ENCODE data around the gene TRIM41. TPM values are rescaled to one million over a fixed set of nuclear protein-coding genes. Genes with fewer than 3 reads are reported as not detected.
"Not testable (repeated sequence)": the region's sequence is repeated elsewhere in the genome, so short reads cannot be mapped to it uniquely, and the experiment has no call there.

The TRIM41 gene
- polyA plus RNA-seq, 4 donors = 30.6 to 41.6 (median 36.5) TPM

- no peak for DNase-seq (ENCODE audit: low read depth in 4 of 4, low spot score in 2 of 4)
These were observed 58.2 kb downstream of the TRIM41 start for GRCh38 chr5:181281077-181281983.

GRCh38 chr5:181281984-181282316 lies 58.9 kb downstream of the TRIM41 start:
- no peak for DNase-seq (ENCODE audit: low read depth in 4 of 4, low spot score in 2 of 4)

- not testable (repeated sequence) for DNase-seq (ENCODE audit: low read depth in 4 of 4, low spot score in 2 of 4)
These were observed 59.3 kb downstream of the TRIM41 start for GRCh38 chr5:181282415-181282814.

GRCh38 chr5:181282874-181283273 lies 59.8 kb downstream of the TRIM41 start:
- no peak for DNase-seq (ENCODE audit: low read depth in 4 of 4, low spot score in 2 of 4)

- no peak for DNase-seq (ENCODE audit: low read depth in 4 of 4, low spot score in 2 of 4)
These were observed 60.3 kb downstream of the TRIM41 start for GRCh38 chr5:181283347-181283746.

- not testable (repeated sequence) for DNase-seq (ENCODE audit: low read depth in 4 of 4, low spot score in 2 of 4)
These were observed 61.0 kb downstream of the TRIM41 start for GRCh38 chr5:181283841-181284755.

Other genes starting within 250 kb of the TRIM41 start
- gene BTNL3, start 234.4 kb upstream of the TRIM41 start, polyA plus RNA-seq (ENCODE audit: insufficient read length in 4 of 4) = under 1 TPM in 3 of 4 donors, not detected in 1; 0.10 to 0.31 (median 0.13) TPM
- 10 to 100 TPM in 2 of 4 donors, 1 to 10 TPM in 2; 5.6 to 15.5 (median 8.2) TPM for gene BTNL9, start 183.0 kb upstream of the TRIM41 start, polyA plus RNA-seq (ENCODE audit: insufficient read length in 4 of 4)
- gene OR2V1, start 92.1 kb upstream of the TRIM41 start, polyA plus RNA-seq (ENCODE audit: insufficient read length in 4 of 4) = under 1 TPM in 1 of 4 donors, not detected in 3; 0.06 TPM
- gene OR2V2, start 75.7 kb upstream of the TRIM41 start, polyA plus RNA-seq (ENCODE audit: insufficient read length in 4 of 4) = not detected
- under 1 TPM; 0.16 to 0.68 (median 0.25) TPM for gene TRIM7, start 18.1 kb upstream of the TRIM41 start, polyA plus RNA-seq (ENCODE audit: insufficient read length in 4 of 4)
- gene RACK1, start 20.6 kb downstream of the TRIM41 start, polyA plus RNA-seq (ENCODE audit: insufficient read length in 4 of 4) = 1,000 to 10,000 TPM; 2,538 to 2,825 (median 2,727) TPM
- gene TRIM52, start 37.9 kb downstream of the TRIM41 start, polyA plus RNA-seq (ENCODE audit: insufficient read length in 4 of 4) = 10 to 100 TPM; 17.4 to 52.7 (median 31.4) TPM
- under 1 TPM in 1 of 4 donors, not detected in 3; 0.21 TPM for gene OR4F3, start 144.0 kb downstream of the TRIM41 start, polyA plus RNA-seq (ENCODE audit: insufficient read length in 4 of 4)